Liver (tissue), 9 donors: Measurements from ENCODE around the gene CELSR2. TPM values are rescaled to one million over a fixed set of nuclear protein-coding genes. Genes with fewer than 3 reads are reported as not detected.

Source experiments
- DNase-seq: peaks from one replicate; pipeline ENCODE4 v3.0.0-alpha.2; 2017; ENCODE audit warnings: low spot score
- H3K27ac ChIP-seq, 2 donors: one replicate each; pipeline ENCODE4 v1.7.0; 2013; ENCODE audit warnings: inconsistent platforms in 2 of 2, low read length in 2 of 2, control low read depth in 1 of 2, low read depth in 1 of 2, mild to moderate bottlenecking in 1 of 2
- H3K27me3 ChIP-seq, 4 donors: one replicate each; pipeline versions ENCODE4 v1.6.1 to v1.7.0; 2013; ENCODE audit warnings: low read length in 3 of 4, inconsistent platforms in 1 of 4, mild to moderate bottlenecking in 1 of 4, moderate library complexity in 1 of 4; ENCODE audit not compliant: control insufficient read depth in 4 of 4, insufficient read depth in 4 of 4
- H3K36me3 ChIP-seq, 4 donors: one replicate each; pipeline versions ENCODE4 v1.6.1 to v1.7.0; 2013; ENCODE audit warnings: low read length in 3 of 4, mild to moderate bottlenecking in 3 of 4, low read depth in 1 of 4, moderate library complexity in 1 of 4; ENCODE audit not compliant: control insufficient read depth in 4 of 4, insufficient read depth in 3 of 4
- H3K4me1 ChIP-seq, 4 donors: one replicate each; pipeline versions ENCODE4 v1.6.1 to v1.7.0; 2013; ENCODE audit warnings: low read length in 3 of 4, mild to moderate bottlenecking in 3 of 4, moderate library complexity in 1 of 4; ENCODE audit not compliant: control insufficient read depth in 4 of 4, insufficient read depth in 4 of 4
- H3K4me3 ChIP-seq, 3 donors: one replicate each; pipeline versions ENCODE4 v1.6.1 to v1.7.0; 2013; ENCODE audit warnings: low read length in 3 of 3, control low read depth in 1 of 3, low read depth in 1 of 3, mild to moderate bottlenecking in 1 of 3
- H3K9ac ChIP-seq, 2 donors: one replicate each; pipeline ENCODE4 v1.7.0; 2013; ENCODE audit warnings: low read length in 2 of 2, mild to moderate bottlenecking in 2 of 2, moderate library complexity in 2 of 2, control low read depth in 1 of 2, low read depth in 1 of 2
- H3K9me3 ChIP-seq, 4 donors: one replicate each; pipeline versions ENCODE4 v1.6.1 to v1.7.0; 2013; ENCODE audit warnings: low read length in 3 of 4; ENCODE audit not compliant: control insufficient read depth in 4 of 4
- ATF3 ChIP-seq: IDR thresholded peaks from 2 replicates; pipeline ENCODE4 v1.6.1; 2016; ENCODE audit warnings: antibody characterized with exemption
- EGR1 ChIP-seq, 2 donors: IDR thresholded peaks; 2 replicates each; pipeline ENCODE4 v1.6.1; 2016 to 2018; ENCODE audit warnings: antibody characterized with exemption in 2 of 2, low read depth in 2 of 2
- FOXA1 ChIP-seq: IDR thresholded peaks from 2 replicates; pipeline ENCODE4 v1.6.1; 2016; ENCODE audit warnings: antibody characterized with exemption
- FOXA2 ChIP-seq: IDR thresholded peaks from 2 replicates; pipeline ENCODE4 v1.6.1; 2016; ENCODE audit warnings: antibody characterized with exemption
- GABPA ChIP-seq, 2 donors: IDR thresholded peaks in 1 of 2; conservative IDR thresholded peaks in 1 of 2; 2 replicates each; pipeline ENCODE4 v1.6.1; 2016; ENCODE audit warnings: antibody characterized with exemption in 2 of 2, mild to moderate bottlenecking in 1 of 2, moderate library complexity in 1 of 2
- HNF4A ChIP-seq, 2 donors: conservative IDR thresholded peaks; 2 replicates each; pipeline ENCODE4 v1.6.1; 2016; ENCODE audit warnings: antibody characterized with exemption in 2 of 2, mild to moderate bottlenecking in 2 of 2
- HNF4G ChIP-seq: IDR thresholded peaks from 2 replicates; pipeline ENCODE4 v1.6.1; 2016; ENCODE audit warnings: antibody characterized with exemption
- JUND ChIP-seq, 2 donors: IDR thresholded peaks; 2 replicates each; pipeline ENCODE4 v1.6.1; 2016; ENCODE audit warnings: antibody characterized with exemption in 2 of 2
- NR2F2 ChIP-seq: IDR thresholded peaks from 2 replicates; pipeline ENCODE4 v1.6.1; 2016; ENCODE audit warnings: antibody characterized with exemption
- RAD21 ChIP-seq, 2 donors: IDR thresholded peaks; 2 replicates each; pipeline ENCODE4 v1.6.1; 2016; ENCODE audit warnings: antibody characterized with exemption in 2 of 2, mild to moderate bottlenecking in 2 of 2
- RXRA ChIP-seq, 2 donors: IDR thresholded peaks; 2 replicates each; pipeline ENCODE4 v1.6.1; 2017 to 2018; ENCODE audit warnings: antibody characterized with exemption in 2 of 2, mild to moderate bottlenecking in 1 of 2
- SP1 ChIP-seq: IDR thresholded peaks from 2 replicates; pipeline ENCODE4 v1.6.1; 2018; ENCODE audit warnings: antibody characterized with exemption, mild to moderate bottlenecking
- TAF1 ChIP-seq: conservative IDR thresholded peaks from 2 replicates; pipeline ENCODE4 v1.6.1; 2016; ENCODE audit warnings: antibody characterized with exemption, mild to moderate bottlenecking
- YY1 ChIP-seq: IDR thresholded peaks from 2 replicates; pipeline ENCODE4 v1.6.1; 2016; ENCODE audit warnings: antibody characterized with exemption, mild to moderate bottlenecking
- ZBTB33 ChIP-seq: IDR thresholded peaks from 2 replicates; pipeline ENCODE4 v1.6.1; 2016; ENCODE audit warnings: antibody characterized with exemption
- WGBS: extraction: QIAGEN DNeasy Blood & Tissue Kit; methylation state at CpG from one replicate; pipeline ENCODE4 v1.1.7; 2013; 5-methylcytosine and 5-hydroxymethylcytosine counted together
- polyA plus RNA-seq, 2 donors: library from polyadenylated mRNA; stranded (reverse) in 1 of 2; unstranded in 1 of 2; fragments of 200-250 nt in 1 of 2; fragments of >200 nt in 1 of 2; fragmentation: Nextera tagmentation in 1 of 2; extraction: Ambion mirVana in 1 of 2; gene quantifications; one replicate each; pipeline versions ENCODE4 v1.2.1 to v1.2.3, GENCODE V29; 2013 to 2015
- total RNA-seq, 2 donors: library from RNA; depleted of rRNA; stranded (reverse); fragments of >200 nt; gene quantifications; one replicate each; pipeline ENCODE4 v1.2.3, GENCODE V29; 2014
- TF ChIP-seq, protein P1 (sequence below): IDR thresholded peaks from 2 replicates; pipeline ENCODE4 v1.6.1; 2016; ENCODE audit warnings: antibody characterized with exemption, mild to moderate bottlenecking
- TF ChIP-seq, protein P2 (sequence below): IDR thresholded peaks from 2 replicates; pipeline ENCODE4 v1.6.1; 2016; ENCODE audit warnings: antibody characterized with exemption
- TF ChIP-seq, protein P3 (sequence below): fragments of 150-350 bp; IDR thresholded peaks from 2 replicates; pipeline ENCODE4 v1.5.1; 2017; ENCODE audit warnings: improper control_type of control experiment, low read depth, low read length; ENCODE audit not compliant: missing input control
- donor health status: healthy.
- donor health status: healthy.
- donor health status: healthy.
- donor health status: healthy.
- donor health status: healthy.

The CELSR2 gene
- total and polyA plus RNA-seq, 4 donors, result 0.73 to 1.6 (median 1.2) TPM

DNA sequence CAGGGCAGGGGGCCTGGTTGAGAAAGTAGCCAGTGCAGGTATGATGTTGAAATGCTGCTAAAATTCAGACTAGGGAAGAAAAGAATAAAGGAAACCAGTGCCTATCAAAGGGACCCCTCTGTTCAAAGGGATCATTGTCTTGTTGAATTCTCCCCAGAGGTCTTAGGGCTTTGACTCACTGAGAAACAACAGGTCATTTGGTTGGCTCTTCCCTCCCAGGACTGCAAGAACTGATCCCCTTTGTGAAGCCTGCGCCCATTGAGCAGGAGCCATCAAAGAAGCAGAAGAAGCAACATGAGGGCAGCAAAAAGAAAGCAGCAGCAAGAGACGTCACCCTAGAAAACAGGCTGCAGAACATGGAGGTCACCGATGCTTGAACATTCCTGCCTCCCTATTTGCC lies 11.8 kb upstream of the CELSR2 start:
- H3K27ac ChIP-seq, result no peak overlapping the region
- H3K9ac ChIP-seq, result no peak overlapping the region
- H3K9me3 ChIP-seq, result no peaks in the 10 kb centered on the region
- H3K36me3 ChIP-seq, result peaks cover 10 to 51% (median 40%) of the 10 kb centered on the region in 4 donors
- H3K4me3 ChIP-seq, result no peak overlapping the region
- TF ChIP-seq RAD21 (IDR thresholded peaks at IDR 0.05), result no peak
- TF ChIP-seq, protein P1, sequence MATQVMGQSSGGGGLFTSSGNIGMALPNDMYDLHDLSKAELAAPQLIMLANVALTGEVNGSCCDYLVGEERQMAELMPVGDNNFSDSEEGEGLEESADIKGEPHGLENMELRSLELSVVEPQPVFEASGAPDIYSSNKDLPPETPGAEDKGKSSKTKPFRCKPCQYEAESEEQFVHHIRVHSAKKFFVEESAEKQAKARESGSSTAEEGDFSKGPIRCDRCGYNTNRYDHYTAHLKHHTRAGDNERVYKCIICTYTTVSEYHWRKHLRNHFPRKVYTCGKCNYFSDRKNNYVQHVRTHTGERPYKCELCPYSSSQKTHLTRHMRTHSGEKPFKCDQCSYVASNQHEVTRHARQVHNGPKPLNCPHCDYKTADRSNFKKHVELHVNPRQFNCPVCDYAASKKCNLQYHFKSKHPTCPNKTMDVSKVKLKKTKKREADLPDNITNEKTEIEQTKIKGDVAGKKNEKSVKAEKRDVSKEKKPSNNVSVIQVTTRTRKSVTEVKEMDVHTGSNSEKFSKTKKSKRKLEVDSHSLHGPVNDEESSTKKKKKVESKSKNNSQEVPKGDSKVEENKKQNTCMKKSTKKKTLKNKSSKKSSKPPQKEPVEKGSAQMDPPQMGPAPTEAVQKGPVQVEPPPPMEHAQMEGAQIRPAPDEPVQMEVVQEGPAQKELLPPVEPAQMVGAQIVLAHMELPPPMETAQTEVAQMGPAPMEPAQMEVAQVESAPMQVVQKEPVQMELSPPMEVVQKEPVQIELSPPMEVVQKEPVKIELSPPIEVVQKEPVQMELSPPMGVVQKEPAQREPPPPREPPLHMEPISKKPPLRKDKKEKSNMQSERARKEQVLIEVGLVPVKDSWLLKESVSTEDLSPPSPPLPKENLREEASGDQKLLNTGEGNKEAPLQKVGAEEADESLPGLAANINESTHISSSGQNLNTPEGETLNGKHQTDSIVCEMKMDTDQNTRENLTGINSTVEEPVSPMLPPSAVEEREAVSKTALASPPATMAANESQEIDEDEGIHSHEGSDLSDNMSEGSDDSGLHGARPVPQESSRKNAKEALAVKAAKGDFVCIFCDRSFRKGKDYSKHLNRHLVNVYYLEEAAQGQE, result no peak
- TF ChIP-seq HNF4G, result no peak
- TF ChIP-seq EGR1 (IDR thresholded peaks at IDR 0.05; ENCODE audit: low read depth in 2 of 2), result no peak
- TF ChIP-seq ATF3, result no peak
- TF ChIP-seq YY1, result no peak
- TF ChIP-seq HNF4A (conservative IDR thresholded peaks at IDR 0.05), result no peak
- TF ChIP-seq RXRA (IDR thresholded peaks at IDR 0.05), result no peak
- TF ChIP-seq JUND (IDR thresholded peaks at IDR 0.05), result no peak
- no peak for TF ChIP-seq GABPA (IDR thresholded peaks at IDR 0.05 in 1 of 2, conservative IDR thresholded peaks at IDR 0.05 in 1 of 2)
- TF ChIP-seq FOXA2, result no peak
- TF ChIP-seq ZBTB33, result no peak
- TF ChIP-seq NR2F2, result no peak
- no peak for TF ChIP-seq FOXA1
- TF ChIP-seq, protein P2, sequence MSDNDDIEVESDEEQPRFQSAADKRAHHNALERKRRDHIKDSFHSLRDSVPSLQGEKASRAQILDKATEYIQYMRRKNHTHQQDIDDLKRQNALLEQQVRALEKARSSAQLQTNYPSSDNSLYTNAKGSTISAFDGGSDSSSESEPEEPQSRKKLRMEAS, result no peak
- no peak for TF ChIP-seq SP1
- TF ChIP-seq, protein P3, sequence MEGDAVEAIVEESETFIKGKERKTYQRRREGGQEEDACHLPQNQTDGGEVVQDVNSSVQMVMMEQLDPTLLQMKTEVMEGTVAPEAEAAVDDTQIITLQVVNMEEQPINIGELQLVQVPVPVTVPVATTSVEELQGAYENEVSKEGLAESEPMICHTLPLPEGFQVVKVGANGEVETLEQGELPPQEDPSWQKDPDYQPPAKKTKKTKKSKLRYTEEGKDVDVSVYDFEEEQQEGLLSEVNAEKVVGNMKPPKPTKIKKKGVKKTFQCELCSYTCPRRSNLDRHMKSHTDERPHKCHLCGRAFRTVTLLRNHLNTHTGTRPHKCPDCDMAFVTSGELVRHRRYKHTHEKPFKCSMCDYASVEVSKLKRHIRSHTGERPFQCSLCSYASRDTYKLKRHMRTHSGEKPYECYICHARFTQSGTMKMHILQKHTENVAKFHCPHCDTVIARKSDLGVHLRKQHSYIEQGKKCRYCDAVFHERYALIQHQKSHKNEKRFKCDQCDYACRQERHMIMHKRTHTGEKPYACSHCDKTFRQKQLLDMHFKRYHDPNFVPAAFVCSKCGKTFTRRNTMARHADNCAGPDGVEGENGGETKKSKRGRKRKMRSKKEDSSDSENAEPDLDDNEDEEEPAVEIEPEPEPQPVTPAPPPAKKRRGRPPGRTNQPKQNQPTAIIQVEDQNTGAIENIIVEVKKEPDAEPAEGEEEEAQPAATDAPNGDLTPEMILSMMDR, result no peak
- TF ChIP-seq TAF1, result no peak
- WGBS, result 98% methylated on average over 3 of the region's 3 CpGs
- no peaks in the 10 kb centered on the region for H3K27me3 ChIP-seq
- no peak for DNase-seq
- peaks cover 0 to 16% (median 5%) of the 10 kb centered on the region in 4 donors for H3K4me1 ChIP-seq
